ENCODE results near the gene NOC2L. TPM values are rescaled to one million over a fixed set of nuclear protein-coding genes. Genes with fewer than 3 reads are reported as not detected.

NOC2L gene
- total RNA-seq, 4 donors from 2014 or later, result 21.8 to 58.8 (median 37.5) TPM

DNA sequence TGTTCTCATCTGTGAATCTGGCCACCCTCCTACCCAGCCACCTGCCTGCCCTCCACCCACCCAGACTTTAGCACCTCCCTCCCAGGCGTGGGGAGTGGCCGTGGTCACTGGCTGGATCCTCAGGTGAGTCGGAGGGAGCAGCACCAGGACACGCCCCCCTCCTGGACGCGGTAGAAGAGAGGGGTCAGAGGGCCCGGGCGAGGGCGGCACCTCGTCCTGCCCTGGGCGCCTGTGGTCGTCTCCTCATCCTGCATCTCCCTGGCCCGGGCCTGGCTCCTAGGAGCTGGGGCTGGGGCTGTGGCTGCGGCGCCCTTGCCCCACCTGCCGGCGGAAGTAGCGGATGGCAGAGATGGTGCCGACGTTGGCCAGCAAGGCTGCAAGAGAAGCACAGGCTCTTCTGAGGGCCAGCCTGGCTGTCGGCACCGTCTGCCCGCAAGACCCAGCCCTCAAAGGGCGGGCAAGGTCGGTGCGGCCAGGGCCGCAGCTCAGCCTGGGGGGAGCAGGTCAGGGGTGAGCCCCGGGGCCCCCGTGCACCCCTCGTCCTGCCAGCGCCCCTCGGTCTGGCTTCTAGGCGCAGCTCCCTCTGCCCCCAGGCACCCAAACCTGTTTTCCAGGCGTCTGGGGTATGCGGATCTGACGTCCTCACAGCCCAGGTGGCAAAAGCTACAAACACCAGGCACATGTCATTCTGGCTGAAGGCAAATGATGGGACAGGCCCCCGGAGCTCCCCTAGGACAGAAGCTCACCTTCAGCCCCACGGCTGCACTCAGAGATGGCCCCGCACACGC, 17.0 kb upstream of the NOC2L start:
- peak overlapping the region in 1 of 2 donors; percentile 10 for H3K27ac ChIP-seq
- peaks cover 5 to 11% of the 10 kb centered on the region in 2 donors for H3K27me3 ChIP-seq
- peak in 1 of 2 donors; percentile 70 for DNase-seq

DNA sequence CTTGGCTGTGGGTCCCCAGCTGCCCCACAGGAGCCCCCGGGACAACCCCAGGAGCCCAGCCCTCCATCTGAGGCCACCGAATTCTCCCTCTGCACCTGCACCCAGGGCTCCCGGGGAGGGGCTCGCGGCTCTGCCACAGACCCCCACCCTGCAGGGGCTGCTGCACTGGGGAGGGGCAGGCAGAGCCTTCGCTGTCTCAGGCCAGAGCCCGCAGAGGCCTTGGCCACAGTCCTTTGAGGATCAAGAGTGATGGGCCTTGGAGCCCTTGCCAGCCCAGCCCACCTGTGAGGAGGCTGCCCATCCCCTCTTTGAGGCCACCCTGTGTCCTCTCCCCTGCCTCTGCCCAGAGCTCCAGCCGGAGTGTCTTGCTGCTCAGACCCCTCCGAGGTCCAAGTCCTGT, 16.3 kb upstream of the NOC2L start:
- TF ChIP-seq POLR2A (IDR thresholded peaks at IDR 0.05), result no peak
- TF ChIP-seq, protein P1, sequence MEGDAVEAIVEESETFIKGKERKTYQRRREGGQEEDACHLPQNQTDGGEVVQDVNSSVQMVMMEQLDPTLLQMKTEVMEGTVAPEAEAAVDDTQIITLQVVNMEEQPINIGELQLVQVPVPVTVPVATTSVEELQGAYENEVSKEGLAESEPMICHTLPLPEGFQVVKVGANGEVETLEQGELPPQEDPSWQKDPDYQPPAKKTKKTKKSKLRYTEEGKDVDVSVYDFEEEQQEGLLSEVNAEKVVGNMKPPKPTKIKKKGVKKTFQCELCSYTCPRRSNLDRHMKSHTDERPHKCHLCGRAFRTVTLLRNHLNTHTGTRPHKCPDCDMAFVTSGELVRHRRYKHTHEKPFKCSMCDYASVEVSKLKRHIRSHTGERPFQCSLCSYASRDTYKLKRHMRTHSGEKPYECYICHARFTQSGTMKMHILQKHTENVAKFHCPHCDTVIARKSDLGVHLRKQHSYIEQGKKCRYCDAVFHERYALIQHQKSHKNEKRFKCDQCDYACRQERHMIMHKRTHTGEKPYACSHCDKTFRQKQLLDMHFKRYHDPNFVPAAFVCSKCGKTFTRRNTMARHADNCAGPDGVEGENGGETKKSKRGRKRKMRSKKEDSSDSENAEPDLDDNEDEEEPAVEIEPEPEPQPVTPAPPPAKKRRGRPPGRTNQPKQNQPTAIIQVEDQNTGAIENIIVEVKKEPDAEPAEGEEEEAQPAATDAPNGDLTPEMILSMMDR (IDR thresholded peaks at IDR 0.05), result no peak

More for the DNA sequence above, 17.0 kb upstream of the NOC2L start:
- TF ChIP-seq, protein P1 (IDR thresholded peaks at IDR 0.05), result peak in 3 of 4 experiments; percentile 52 to 81 (median 64)
- TF ChIP-seq POLR2A (IDR thresholded peaks at IDR 0.05), result no peak
- Histone ChIP-seq H3K4me1 (peaks cover 0 to 7% of the 10 kb centered on the region in 2 donors), H3K4me3 (peak overlapping the region in 1 of 2 donors; percentile 35), H3K9me3 (no peaks in the 10 kb centered on the region), H3K36me3 (no peaks in the 10 kb centered on the region)
- intact Hi-C loops (cut with DNase I; ENCODE audit: low total_unique reads), result loop anchor here (10.0 kb wide), 2 partner anchors 71 to 259 kb away; partner anchors contain the start of genes B3GALT6 and SDF4

DNA sequence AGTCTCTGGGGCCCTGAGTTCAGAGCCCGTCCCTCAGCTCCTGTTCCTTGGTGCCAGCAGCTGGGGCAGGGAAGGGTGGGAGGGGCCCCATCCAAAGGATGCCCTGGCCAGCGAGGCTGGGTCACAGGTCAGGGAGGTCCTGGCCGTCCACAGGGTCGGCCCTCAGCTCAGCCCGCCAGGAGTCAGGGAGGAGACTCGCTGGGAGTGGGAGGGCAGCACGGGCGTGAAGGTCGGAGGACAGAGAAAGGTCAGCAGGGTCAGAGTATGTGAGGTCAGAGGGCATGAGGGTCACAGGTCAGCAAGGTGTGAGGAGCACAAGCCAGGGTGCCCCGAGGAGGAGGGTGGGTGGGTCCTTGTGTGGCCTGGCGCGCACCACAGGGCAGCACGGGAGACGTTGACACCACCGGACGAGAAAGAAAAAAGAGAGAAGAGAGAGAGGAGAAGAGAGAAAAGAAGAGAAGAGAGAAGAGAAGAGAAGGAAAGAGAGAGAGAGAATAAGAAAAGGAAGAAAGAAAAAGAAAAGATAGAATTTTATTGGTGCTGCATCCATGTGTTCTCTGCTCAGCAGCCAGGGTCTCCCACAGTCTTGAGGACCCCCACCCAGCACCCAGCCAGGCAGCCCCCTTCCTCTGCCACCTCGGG, 15.8 kb upstream of the NOC2L start:
- no peaks in the 10 kb centered on the region for H3K36me3 ChIP-seq
- no peak overlapping the region for H3K27ac ChIP-seq
- H3K9me3 ChIP-seq, result no peaks in the 10 kb centered on the region
- intact Hi-C loops (cut with DNase I; ENCODE audit: low total_unique reads), result loop anchor here (10.0 kb wide), 2 partner anchors 70 to 260 kb away; partner anchors contain the start of genes B3GALT6 and SDF4
- H3K4me3 ChIP-seq, result no peak overlapping the region
- H3K4me1 ChIP-seq, result peaks cover 0 to 7% of the 10 kb centered on the region in 2 donors
- DNase-seq, result no peak
- TF ChIP-seq, protein P1 (IDR thresholded peaks at IDR 0.05), result no peak
- TF ChIP-seq POLR2A (IDR thresholded peaks at IDR 0.05), result no peak
- peaks cover 14 to 19% of the 10 kb centered on the region in 2 donors for H3K27me3 ChIP-seq

More for the DNA sequence above, 16.3 kb upstream of the NOC2L start:
- Histone ChIP-seq H3K4me1 (peaks cover 0 to 7% of the 10 kb centered on the region in 2 donors), H3K4me3 (no peak overlapping the region), H3K27me3 (peaks cover 12 to 18% of the 10 kb centered on the region in 2 donors), H3K9me3 (no peaks in the 10 kb centered on the region), H3K27ac (no peak overlapping the region), H3K36me3 (no peaks in the 10 kb centered on the region)
- no peak for DNase-seq
- intact Hi-C loops (cut with DNase I; ENCODE audit: low total_unique reads), result loop anchor here (10.0 kb wide), 2 partner anchors 71 to 259 kb away; partner anchors contain the start of genes B3GALT6 and SDF4

DNA sequence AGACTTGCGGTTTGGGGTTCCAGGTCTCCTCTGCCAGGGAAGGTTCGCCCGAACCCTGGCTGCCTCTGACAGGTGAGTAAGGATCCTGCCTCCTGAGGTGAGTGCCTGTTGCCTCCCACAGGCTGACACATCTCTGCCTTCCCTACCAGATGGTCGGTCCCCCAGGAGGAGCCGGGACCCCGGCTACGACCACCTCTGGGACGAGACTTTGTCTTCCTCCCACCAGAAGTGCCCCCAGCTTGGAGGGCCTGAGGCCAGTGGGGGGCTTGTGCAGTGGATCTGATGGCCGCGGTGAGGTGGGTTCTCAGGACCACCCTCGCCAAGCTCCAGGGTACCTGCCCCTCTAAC, 15.2 kb upstream of the NOC2L start:
- intact Hi-C loops (cut with DNase I; ENCODE audit: low total_unique reads), result loop anchor here (10.0 kb wide), 2 partner anchors 69 to 261 kb away; partner anchors contain the start of genes B3GALT6 and SDF4
- Histone ChIP-seq H3K4me1 (peaks cover 0 to 7% of the 10 kb centered on the region in 2 donors), H3K36me3 (no peaks in the 10 kb centered on the region), H3K4me3 (no peak overlapping the region), H3K27me3 (peaks cover 14 to 19% of the 10 kb centered on the region in 2 donors), H3K27ac (no peak overlapping the region), H3K9me3 (no peaks in the 10 kb centered on the region)
- DNase-seq, result no peak
- TF ChIP-seq, protein P1 (IDR thresholded peaks at IDR 0.05), result no peak
- no peak for TF ChIP-seq POLR2A (IDR thresholded peaks at IDR 0.05)
